Loucy (cell line): ENCODE results near the gene IL2RG.

Source experiments
- CTCF ChIP-seq: fragments of 200-600 bp; sonication (generic); conservative IDR thresholded peaks from 2 replicates; pipeline ENCODE4 v1.5.1; 2014; ENCODE audit warnings: mild to moderate bottlenecking, antibody characterized with exemption, low read length
- EZH2phosphoT487 ChIP-seq: fragments of 200-600 bp; IDR thresholded peaks from 2 replicates; pipeline ENCODE4 v1.6.1; 2018; ENCODE audit warnings: antibody characterized with exemption, mild to moderate bottlenecking, moderate library complexity, borderline replicate concordance

GRCh38 chrX:71109051-71109450 lies 2.3 kb downstream of the IL2RG start:
- TF ChIP-seq CTCF (no peak; the same call in 1 of the 2 replicates), EZH2phosphoT487 (no peak)
